Mammary epithelial cell (primary cell): ENCODE measurements around the gene TEX14.

ENCODE experiments used
- CTCF ChIP-seq, 2 donors: IDR thresholded peaks in 1 of 2; conservative IDR thresholded peaks in 1 of 2; 2 replicates each; pipeline ENCODE4 v1.5.1; 2011 to 2012; ENCODE audit warnings: inconsistent platforms in 2 of 2, low read length in 2 of 2, mild to moderate bottlenecking in 2 of 2, control low read depth in 1 of 2, low read depth in 1 of 2; ENCODE audit not compliant: insufficient read depth in 1 of 2; ENCODE audit errors: extremely low read depth in 1 of 2
- EZH2 ChIP-seq: IDR thresholded peaks from 2 replicates; pipeline ENCODE4 v1.6.1; 2012; ENCODE audit warnings: low read length, inconsistent platforms, borderline replicate concordance

GRCh38 chr17:58679263-58680037 lies 12.4 kb downstream of the TEX14 start:
- no peak for TF ChIP-seq CTCF (conservative IDR thresholded peaks at IDR 0.05 in 1 of 2, IDR thresholded peaks at IDR 0.05 in 1 of 2; ENCODE audit: extremely low read depth in 1 of 2, insufficient read depth in 1 of 2, low read depth in 1 of 2, low read length in 2 of 2)
- TF ChIP-seq EZH2: no peak
